ENCODE results near the gene FNIP2. TPM values are rescaled to one million over a fixed set of nuclear protein-coding genes. Genes with fewer than 3 reads are reported as not detected.

Gene FNIP2
- total and polyA plus RNA-seq, 9 of the 15 experiments (the other 6 are each of a cell fraction or from before 2014, with no cell fraction given): 1.7 to 15.5 (median 8.3) TPM

GRCh38 chr4:158722917-158723793, 45.7 kb upstream of the FNIP2 start, which contains the start of gene PPID (continued):
- TF ChIP-seq AFF1 (IDR thresholded peaks at IDR 0.05; ENCODE audit: low read depth in 1 of 2, partially characterized antibody in 2 of 2): no peak
- TF ChIP-seq HES1 (IDR thresholded peaks at IDR 0.05; ENCODE audit: low read depth): no peak
- TF ChIP-seq PYGO2 (tag; IDR thresholded peaks at IDR 0.05): no peak
- TF ChIP-seq PPARD (CRISPR knock-in tag; IDR thresholded peaks at IDR 0.05): no peak
- TF ChIP-seq SIN3B (IDR thresholded peaks at IDR 0.05; ENCODE audit: low read depth): peak; percentile 35; the same call in 1 of the 2 replicates
- no peak for TF ChIP-seq CUX1 (CRISPR knock-in tag; IDR thresholded peaks at IDR 0.05)
- TF ChIP-seq PREB (CRISPR knock-in tag; IDR thresholded peaks at IDR 0.05): no peak
- TF ChIP-seq RFX1 (IDR thresholded peaks at IDR 0.05): no peak
- no peak for TF ChIP-seq ZNF41 (CRISPR knock-in tag; conservative IDR thresholded peaks at IDR 0.05)
- TF ChIP-seq THRB (CRISPR knock-in tag; conservative IDR thresholded peaks at IDR 0.05): no peak
- peak; percentile 94 for TF ChIP-seq ELF2 (CRISPR knock-in tag; IDR thresholded peaks at IDR 0.05)
- TF ChIP-seq EGR1 (conservative IDR thresholded peaks at IDR 0.05): peak; percentile 41
- TF ChIP-seq SRSF3 (IDR thresholded peaks at IDR 0.05; ENCODE audit: insufficient read depth, low read length): no peak
- peak; percentile 80 for TF ChIP-seq CXXC5 (CRISPR knock-in tag; IDR thresholded peaks at IDR 0.05)

All from K562 (cell line).